Cortex of kidney (tissue), 1 donor: ENCODE results near the gene BMPR2.
"Not testable (repeated sequence)": the region's sequence is repeated elsewhere in the genome, so short reads cannot be mapped to it uniquely, and the experiment has no call there.

Source experiments
- DNase-seq: peaks from one replicate; lab custom pipeline; 2025; lab: John Stamatoyannopoulos, UW

Gene BMPR2

GRCh38 chr2:202375609-202376408 is at the start of gene BMPR2:
TSS of gene BMPR2 (plus strand) at chr2:202376327. CDS start at chr2:202377475, 1,148 bp downstream.
- peak; percentile 52 for DNase-seq

- no peak for DNase-seq
Observed at GRCh38 chr2:202327858-202328257, 48.3 kb upstream of the BMPR2 start.

DNA sequence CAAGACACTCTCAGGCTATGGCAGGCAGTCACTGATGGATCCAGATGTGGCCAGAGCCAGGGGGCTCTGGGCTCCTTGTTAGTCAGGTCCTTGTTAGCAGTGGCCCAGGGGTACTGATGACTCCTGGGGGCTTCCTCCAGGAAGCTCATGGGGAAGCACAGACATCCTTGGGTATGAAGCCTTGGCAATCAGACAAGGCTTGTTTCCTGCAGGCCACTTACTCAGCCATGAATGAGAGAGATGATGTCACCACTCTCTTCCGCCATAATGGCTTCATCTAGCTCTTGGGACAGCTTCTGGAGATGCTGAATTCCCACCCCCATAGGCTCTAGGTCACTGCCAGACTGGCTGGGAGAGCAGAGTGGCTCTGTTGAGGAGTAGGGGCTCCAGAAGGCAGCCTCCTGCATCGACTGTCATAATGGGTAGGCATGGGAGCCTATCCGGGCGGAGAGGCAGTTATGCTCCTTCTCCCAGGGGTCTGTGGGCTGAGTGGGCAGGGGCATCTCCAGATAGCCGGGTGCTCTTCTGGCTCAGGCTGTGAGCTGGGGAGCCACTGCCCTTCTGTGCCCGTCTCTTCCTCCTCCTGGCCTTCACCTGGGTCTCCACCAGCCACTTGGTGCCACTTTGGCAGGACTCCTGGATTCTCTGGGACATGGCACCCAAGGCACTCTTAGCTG is 40.2 kb upstream of the BMPR2 start:
- no peak for DNase-seq

GRCh38 chr2:202337151-202337550 is 39.0 kb upstream of the BMPR2 start:
- DNase-seq: no peak

- DNase-seq: no peak
Observed at GRCh38 chr2:202337706-202338346, 38.3 kb upstream of the BMPR2 start.

GRCh38 chr2:202339071-202339870 is 36.9 kb upstream of the BMPR2 start:
- DNase-seq: no peak

- no peak for DNase-seq
Observed at GRCh38 chr2:202344178-202344577, 31.9 kb upstream of the BMPR2 start.

DNA sequence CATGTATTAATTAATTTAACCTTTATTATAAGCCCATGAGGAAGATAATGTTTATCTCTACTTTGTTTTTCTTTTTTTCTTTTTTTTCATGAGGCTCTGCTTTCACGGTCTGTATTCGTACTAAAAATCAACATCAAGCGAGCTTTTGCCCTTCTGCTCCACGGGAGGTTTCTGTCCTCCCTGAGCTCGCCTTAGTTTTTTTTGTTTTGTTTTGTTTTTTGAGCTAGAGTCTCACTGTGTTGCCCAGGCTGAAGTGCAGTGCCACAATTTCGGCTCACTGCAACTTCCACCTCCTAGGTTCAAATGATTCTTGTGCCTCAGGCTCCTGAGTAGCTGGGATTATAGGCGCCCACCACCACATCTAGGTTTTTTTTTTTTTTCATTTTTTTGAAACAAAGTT is 29.9 kb upstream of the BMPR2 start:
- DNase-seq: no peak

DNA sequence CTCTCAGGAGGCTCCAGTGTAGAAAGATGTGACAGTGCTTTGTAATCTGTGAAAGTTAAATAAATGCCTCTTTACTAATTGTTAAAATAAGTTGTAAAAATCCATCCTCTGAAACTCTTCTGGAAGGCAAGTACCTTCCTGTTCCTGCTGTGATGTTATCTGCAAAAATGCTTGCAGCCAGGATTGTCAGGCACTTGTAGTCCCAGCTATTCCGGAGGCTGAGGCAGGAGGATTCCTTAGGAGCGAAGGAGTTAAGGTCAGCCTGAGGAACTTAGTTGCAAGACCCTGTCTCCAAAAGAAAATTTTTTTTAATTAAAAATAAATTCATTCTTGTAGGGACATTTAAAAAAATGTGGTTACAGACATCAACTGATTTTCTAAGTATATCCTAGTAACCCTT is 22.7 kb upstream of the BMPR2 start:
- no peak for DNase-seq

DNA sequence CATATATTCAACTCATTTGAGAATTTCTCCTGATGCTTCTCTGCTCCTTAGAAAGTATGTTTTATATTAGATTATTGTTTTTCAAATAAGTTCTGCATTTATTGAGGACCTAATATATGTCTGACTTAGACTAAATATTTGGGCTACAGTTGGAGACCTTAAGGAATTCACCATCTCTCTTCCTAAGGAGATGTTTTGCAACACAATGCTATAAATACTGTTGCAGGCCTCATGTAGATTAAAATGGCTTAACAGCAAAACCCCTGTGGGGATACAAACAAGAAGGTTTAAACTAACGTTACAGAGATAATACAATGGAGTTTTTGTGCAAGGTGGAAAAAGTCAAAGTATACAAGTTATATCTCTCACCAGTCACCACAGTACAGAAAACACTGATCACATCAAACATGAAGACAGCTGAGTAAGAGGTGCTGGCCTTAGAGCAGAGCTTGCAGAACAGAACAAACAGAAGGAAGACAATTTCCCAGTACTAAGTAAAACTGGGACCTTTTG is 20.1 kb upstream of the BMPR2 start:
- DNase-seq: no peak

DNA sequence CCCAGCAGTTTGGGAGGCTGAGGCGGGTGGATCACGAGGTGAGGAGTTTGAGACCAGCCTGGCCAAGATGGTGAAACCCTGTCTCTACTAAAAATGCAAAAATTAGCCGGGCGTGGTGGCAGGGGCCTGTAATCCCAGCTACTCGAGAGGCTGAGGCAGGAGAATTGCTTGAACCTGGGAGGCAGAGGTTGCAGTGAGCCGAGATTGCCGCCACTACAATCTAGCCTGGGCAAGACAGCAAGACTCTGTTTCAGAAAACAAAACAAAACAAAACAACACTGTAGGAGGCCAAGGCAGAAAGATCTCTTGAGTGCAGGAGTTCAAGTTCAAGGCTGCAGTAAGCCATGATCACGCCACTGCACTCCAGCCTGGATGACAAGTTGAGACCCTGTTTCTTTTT is 17.2 kb upstream of the BMPR2 start:
- DNase-seq: not testable (repeated sequence)

DNA sequence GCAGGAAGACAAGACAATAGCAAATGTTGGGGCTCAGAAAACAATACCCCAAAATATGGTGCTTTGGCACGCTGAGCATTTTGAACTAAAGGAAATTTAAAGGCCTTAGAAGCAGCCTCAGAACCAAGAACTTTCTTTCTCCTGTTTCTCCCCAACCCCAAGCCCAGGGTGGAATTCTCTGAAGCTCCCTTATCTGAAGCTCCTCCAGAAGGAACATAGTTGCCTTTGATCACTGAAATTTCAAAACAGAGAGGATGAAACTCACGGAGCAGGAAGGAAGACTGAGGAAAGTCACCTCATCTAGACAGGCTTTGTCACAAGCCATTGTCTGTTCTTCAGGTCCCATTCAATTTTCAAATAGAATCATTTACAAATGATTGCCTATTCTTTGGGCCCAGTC is 15.5 kb upstream of the BMPR2 start:
- DNase-seq: no peak

DNA sequence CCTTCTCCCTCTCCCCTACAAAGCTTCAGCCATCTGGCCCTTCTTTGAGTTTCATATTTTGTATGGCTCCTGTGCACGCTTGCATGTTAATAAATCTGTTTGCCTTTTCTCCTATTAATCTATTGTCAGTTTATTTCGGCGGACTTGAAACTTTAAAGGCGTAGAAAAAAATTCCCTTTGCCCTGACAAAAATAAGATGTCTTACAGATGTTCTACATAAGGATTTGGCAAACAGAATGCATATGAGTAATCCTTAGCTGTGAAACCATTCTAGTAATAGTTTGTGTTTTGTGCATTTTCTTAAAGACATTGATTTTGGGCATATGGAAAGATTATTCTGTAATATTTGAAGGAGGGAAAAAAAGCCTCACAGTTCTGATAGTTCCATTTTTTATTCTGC is 15.0 kb upstream of the BMPR2 start:
- DNase-seq: no peak

DNA sequence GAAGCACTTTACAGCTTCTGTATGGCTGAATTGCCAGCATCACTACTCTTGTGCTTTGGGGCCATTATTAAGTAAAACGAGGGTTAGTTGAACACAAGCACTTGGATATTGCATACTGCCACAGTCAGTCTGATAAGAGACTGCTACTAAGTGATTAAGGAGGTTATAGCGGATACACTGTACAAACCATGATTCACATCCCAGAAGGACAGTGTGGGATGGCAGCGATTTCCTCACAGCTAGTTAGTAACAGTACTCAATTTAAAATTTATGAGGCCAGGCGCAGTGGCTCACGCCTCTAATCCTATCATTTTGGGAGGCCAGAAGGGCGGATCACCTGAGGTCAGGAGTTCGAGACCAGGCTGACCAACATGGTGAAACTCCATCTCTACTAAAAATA is 2.6 kb upstream of the BMPR2 start:
- no peak for DNase-seq

GRCh38 chr2:202374383-202374782 is 1.7 kb upstream of the BMPR2 start:
- DNase-seq: not testable (repeated sequence)

DNA sequence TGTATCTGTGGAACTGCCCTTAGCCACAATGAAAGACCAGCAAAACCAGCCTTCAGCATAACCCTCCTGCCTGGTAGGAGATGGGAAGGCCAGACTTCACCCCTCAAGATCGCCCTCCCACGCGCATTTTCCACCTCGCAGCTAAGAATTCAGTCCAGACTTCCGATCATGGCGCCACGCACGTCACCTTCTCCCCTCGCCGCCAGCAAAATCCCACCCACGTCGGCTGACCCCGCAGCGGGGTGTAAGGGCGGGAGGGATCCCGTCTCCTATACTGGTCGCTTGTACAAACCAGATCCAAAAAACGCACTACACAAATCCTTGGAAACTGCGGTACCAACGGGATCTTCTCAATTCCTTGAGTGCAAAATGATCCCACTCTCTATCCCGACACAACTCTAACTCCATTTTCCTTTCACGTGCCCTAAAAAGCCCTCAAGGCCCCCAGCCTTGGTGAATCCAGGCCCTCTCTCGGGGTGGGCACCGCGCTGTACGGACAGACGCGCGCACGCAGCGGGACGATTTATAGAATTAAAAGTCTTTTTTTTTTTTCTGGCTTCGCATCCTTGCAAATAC is 1.0 kb upstream of the BMPR2 start:
- DNase-seq: no peak

DNA sequence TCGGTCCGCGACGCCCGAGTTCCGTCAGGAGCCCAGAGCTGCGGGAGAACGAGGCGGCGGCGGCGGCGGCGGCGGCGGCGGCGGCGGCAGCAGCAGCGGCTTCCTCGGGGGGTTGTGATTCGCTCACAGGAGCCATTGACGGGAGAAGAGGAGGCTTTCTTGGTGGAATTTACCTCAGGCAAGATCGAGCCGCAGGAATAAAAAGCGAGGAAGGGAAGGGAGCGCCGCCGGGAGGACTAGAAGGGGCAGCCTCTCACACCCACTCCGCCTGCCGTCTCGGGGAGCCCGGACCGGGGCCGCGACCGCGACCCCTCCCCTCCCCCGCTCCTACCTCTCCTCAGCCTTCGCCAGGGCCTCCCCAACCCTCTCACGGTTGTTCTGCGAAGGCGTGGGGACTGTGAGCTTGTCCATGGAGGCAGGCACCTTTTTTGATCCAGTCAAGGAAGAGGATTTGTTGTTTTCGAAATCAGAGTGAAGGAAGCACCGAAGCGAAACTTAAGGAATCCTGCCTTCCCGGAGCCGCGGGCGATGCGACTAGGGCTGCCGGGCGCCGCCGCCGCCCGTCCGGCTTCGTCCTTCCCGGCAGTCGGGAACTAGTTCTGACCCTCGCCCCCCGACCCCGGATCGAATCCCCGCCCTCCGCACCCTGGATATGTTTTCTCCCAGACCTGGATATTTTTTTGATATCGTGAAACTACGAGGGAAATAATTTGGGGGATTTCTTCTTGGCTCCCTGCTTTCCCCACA is 506 bp downstream of the BMPR2 start:
- peak; percentile 15 for DNase-seq

DNA sequence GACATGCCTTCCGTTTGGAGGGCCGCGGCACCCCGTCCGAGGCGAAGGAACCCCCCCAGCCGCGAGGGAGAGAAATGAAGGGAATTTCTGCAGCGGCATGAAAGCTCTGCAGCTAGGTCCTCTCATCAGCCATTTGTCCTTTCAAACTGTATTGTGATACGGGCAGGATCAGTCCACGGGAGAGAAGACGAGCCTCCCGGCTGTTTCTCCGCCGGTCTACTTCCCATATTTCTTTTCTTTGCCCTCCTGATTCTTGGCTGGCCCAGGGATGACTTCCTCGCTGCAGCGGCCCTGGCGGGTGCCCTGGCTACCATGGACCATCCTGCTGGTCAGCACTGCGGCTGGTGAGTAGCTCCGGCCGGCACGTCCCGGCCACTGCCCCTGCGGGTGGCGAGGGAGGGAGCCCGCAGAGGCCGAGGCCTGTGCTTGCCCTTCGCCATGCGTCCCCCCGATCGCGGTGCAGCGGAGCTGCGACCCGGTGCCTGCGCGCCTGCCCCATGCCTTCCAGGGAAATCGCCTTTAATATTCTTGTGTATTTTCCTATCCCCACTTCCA is 1.2 kb downstream of the BMPR2 start:
- DNase-seq: no peak

DNA sequence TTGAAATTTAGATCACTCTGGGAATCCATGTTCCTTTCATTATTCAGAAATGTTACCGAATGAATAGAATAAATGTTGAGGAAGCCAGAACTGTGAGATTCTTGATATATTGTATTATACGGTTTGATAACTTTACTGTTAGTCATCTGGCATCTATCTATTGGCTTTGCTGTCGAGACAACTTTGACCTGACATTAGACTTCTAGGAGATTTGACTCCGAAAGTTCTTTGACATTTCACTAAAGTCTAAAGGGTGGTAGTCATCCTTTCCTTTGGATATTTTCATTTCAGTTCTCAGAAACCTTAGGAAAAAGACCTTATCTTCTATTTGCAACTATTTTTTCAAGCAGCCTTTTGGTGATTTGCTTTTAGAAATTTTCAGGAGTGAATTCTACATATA is 1.9 kb downstream of the BMPR2 start:
- no peak for DNase-seq

GRCh38 chr2:202378662-202379358 is 2.7 kb downstream of the BMPR2 start:
- no peak for DNase-seq
